GM19193 (cell line): Measurements from ENCODE around the gene GAS6.

Experiments used
- POLR2A ChIP-seq: IDR thresholded peaks from 4 replicates; pipeline ENCODE4 v1.6.1; 2011; ENCODE audit not compliant: insufficient read depth, insufficient read length; ENCODE audit errors: extremely low read depth

GAS6 gene

DNA sequence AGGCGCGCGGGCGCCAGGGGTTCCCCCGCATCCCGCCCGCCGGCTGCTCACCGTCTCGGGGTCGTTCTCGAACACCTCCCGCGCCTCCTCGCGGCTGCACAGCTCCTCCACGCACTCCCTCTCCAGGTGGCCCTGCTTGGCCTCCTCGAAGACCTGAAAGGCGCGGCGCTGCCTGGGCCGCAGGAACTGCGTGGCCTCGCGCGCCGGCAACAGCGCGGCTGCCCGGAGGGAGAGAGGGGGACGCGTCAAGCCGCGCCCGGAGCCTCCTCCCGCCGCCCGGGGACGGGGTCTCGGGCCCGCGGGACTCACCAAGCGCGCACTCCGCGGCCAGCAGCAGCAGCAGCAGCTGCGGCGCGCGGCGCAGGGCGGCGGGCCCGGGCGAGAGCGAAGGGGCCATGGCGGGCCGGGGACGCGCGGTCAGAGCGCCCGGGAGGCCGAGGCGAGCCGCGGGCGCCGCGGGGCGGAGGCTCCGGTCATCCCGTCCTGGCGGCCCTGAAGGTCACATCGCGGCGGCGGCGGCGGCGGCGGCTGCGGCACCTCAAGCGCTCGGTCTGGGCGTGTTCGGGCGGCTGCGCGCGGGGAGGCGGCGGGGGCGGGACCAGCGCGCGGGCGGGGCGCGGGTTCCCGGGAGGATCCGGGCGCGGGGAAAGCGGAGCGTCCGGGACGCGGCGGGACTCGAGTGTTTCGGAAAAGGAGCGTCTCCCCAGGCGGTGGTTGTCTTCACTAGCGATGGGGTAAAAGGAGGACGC, at the start of gene GAS6:
Gene GAS6 (minus strand): TSS at position 553 of the 749 bp plus-strand sequence. CDS start 156 bp downstream, at position 397.
- no peak for TF ChIP-seq POLR2A

DNA sequence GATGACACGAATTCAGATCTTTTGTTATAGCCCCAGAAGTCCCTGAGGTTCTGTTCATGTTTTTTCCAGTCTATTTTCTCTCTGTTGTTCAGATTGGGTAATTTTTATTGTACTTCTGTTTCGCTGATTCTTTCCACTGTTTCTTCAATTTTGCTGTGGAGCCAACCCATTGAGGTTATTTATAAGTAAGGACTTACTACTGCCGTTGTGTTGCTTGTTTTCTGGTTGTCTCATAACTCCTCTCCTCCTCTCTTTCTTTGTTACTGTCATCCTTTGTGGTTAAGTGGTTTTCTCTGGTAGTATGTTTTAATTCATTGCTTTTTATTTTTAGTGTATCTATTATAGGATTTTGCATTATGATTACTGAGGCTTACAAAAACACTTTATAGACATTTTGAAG, 48.7 kb upstream of the GAS6 start:
- no peak for TF ChIP-seq POLR2A

DNA sequence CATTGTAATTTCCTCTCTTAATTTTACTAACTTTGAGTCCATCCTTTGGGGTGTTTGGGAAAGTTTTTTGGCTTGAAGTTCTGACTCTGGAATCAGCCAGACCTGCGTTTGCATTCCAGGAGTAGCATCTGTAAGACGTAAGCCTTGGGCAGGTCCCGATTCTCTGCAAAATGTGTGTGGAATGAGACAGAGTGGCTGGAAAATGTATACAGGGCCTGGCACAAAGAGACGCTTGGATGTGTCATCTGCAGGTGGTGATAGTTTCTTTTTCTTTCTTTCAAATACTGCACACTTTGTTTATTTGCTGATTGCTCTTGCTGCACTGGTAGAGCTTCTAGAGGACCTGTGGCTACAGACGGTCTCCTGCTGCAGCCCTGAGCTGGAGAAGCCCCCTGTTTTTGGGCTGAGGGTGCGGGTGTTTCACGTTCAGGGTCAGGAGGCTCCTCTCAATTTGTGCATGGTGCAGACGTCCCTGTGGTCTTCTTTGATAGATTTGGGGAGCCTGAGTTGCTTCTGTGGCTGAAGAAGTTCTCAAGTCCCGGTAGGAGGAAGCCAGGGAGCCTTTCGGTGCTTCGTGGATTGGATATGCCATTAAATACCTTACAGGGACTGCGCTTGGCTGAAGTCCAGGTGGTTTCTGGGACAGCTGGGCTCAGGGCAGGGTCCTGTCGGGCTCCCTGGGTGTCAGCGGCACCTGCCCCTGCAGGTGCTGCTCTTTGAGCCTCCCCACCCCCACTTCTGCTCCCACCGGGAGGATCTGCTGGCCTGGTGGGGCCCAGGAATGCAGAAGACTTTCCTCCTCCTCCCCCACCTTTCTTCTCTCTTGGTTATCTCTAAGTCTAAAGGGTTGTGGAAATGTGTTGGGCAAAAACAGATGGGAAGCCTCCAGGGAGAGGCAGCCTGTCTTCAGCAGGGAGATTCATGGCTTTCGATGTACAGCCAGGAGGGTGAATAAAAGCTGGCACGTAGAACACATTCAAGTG, 44.0 kb upstream of the GAS6 start:
- no peak for TF ChIP-seq POLR2A

DNA sequence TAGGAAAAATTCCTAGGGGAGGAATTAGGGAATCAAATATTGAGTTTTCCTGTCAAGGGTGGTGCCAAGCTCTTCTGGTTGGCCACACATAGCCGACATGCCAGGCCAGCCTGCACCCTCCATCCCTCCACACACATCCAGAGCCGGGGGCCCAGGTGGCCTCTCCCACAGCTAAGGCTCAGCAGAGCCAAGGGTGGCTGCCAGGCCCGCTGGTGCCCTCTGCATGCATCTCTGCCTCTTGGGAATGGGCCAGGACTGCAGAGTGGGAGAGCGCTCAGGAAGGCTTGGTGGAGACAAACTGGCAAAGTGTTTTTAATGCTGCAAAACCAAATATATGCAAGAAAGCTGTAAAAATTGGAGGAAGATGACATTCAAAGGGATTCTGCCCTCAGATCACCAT, 42.7 kb upstream of the GAS6 start:
- TF ChIP-seq POLR2A, result no peak

DNA sequence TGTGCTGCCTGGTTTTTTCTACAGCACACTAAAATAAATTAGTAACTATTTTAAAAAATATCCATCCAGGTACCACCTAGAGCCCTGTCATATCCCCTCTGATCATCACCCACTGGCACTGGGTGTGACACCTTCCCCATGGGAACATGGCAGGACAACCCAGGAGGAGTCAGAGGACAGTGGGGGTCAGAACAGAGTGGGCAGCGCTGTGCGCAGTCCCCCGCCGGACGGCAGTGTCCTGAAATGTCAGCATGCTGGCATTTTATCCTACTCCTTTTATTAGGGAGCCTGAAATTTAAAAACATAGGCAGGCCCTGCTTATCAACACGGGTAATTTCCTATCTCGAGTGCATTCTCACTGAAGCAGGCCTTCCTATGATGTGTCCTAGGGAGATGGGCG, 42.1 kb upstream of the GAS6 start:
- TF ChIP-seq POLR2A, result no peak

DNA sequence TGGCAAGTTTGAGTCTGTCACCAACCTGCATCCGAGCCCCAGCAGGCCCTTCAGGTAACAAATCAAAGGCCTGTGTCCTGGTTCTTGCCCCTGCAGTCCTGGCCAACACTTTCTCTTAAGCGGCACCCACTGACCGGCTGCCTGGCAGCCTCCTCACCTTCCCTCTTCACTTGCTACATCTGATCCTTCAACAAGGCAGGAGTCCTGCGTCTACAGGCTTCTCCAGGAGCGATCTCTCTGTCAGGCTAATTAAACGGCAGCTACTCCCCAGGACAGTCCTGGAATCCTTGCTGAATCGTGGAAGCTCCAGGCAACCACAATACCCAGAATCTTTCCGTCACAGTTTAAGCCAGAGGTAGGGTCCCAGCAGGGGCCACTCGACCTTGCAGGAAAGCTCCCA, 41.1 kb upstream of the GAS6 start:
- no peak for TF ChIP-seq POLR2A

DNA sequence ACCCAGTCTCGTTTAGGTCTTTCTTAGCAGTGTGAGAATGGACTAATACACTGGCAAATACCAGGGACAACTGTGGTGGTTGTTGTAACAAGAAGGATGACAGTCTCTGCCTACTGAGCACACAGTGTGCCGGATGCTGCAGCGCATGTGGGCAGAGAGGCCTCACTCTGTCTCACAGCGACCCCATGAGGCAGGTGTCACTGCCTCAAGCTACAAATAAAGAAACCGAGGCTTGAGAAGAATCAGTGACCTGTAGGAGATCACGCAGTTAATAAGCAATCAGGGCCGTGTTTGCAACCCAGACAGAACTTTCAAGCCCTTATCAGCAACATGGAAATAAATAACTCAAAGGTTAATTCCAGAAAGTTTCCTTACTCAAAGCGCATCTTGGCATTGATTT, 40.5 kb upstream of the GAS6 start:
- no peak for TF ChIP-seq POLR2A

DNA sequence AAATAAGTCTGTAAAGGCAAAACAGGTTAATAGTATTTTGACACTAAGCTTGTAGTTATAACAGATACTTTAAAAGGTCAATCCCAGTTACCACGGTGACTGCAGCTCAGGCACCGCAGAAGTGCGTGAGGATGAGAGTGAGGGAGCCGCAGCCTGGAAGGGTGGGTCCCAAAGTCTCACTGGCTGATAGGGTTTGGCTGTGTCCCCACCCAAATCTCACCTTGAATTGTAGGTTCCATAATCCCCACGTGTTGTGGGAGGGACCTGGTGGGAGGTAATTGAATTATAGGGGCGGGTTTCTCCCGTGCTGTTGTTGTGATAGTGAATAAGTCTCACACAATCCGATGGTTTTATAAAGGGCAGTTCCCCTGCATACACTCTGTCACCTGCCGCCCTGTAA, 40.0 kb upstream of the GAS6 start:
- no peak for TF ChIP-seq POLR2A

DNA sequence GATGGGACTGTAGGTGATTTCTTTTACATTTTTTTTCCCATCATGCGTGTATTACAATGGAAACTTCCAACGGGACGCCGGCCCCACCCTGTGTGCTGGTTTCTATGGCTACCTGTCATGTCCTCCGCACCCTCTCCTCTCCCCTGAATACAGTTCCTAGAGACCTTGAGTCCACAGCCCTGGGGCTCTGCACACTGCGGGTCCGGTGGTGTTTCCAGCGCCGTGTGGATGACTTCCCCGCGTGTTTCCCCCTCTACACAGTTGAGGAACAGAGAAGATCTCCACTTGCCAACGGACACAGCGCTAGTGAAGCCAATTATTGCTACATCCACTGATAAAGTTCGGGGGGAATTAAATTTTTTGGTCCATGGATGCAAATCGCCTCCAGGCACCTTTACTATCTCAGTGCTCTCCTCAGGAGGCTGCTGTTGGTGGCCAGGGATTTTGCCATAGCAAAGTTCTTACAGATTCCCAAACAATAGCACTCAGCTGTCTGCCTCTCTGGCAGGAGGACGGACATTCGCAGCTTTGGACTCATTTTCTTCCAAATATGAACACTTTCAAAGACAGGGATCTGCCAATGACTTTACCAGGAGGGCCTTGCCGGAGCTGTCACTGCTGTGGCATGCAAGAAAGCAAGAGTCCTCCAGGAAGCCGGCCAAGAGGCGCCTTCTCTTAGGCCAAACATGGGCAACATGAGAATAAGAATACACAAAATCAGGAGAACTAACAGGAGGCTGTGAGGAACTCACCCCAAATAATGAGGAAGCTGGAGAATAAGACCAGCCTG, 39.3 kb upstream of the GAS6 start:
- no peak for TF ChIP-seq POLR2A

DNA sequence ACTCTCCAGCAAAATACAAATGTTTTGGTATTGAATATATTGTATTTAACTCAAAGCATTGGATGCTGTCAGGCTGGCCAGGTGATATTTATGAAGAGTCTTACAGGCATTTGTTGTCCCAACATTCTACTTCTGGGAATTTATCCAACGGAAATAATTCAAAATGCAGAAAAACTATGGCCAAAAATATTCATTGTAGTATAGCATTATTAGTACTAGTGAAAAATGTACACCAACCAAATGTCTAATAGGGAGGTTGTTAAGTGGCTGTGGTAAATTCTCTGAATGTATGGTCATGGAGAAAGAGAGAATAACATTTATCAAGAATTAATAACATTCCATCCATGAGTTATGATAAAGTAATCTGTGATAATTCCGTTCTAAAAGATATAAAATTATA, 38.6 kb upstream of the GAS6 start:
- TF ChIP-seq POLR2A, result no peak

DNA sequence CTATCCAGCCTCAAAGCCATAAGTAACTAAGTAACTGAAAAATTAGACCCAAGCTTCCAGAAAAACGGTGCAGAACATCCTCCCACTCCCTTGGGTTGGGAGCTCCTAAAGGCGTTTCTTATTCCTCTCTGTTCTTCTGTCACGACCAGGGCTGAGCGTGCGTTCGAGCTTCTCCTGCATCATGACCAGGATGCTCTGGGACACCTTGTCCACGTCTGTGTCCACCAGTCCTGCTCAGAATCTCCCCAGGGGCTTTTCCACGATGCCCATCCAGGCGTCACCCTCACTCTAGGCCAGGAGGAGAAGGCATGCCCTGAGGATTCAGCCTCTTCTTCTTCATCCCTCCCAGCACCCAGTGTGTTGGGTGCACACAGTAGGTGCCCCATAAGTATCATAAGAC, 37.8 kb upstream of the GAS6 start:
- TF ChIP-seq POLR2A, result no peak

DNA sequence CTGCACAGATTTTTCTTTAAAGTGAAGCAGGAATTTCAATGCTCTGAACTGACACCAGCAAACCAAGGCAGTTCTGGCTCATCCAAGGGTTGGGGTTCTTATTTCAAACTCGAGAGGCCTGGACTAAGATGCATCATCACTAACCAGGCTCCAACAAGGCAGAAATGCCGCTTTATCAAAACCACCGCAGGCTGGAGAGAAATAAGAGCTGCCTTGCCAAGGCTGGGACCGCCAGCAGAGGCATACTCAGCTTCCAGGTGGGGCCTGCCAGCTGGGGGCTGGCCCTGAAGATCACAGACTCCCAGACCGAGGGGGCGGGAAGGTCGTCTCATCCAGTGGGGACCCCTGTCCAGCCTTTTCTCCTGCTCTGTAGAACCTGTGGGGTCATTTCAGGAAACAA, 37.4 kb upstream of the GAS6 start:
- TF ChIP-seq POLR2A, result no peak

DNA sequence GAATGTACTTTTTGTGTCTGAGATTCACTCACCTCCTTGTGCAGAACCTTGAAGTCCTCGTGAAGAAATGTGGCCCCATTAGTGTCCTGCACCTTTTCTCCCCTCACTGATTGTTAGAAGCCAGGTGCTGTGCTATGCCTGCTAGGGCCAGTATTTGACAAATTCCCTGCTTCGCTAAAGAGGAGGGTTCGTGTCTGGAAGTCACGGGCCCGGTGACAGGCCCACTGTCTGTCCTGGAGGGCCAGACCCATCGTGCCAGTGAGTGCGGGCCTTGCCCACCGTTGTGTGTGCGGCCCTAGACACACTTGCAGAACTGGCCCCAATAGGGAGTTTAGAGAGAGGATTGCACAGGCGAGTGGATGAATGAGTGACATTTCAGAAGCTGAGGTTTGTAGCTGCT, 36.8 kb upstream of the GAS6 start:
- TF ChIP-seq POLR2A, result no peak

DNA sequence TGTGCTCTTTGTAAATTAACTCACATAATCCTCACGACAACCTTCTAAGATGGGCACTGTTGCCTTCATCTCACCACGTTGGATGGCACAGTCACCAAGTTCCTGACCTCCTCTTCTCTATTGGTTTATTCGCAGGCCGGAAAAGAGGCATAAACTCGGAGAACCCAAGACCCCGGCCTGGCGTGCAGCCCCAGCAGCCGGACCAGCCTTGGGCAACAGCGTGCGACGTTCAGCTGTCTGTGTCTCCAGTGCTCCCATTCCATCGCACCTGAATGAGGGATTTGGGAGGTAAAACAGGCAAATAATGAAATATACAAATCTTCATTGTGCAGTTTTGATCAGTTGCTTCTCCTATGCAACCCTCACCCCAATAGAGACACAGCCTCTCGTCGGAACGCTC, 34.5 kb upstream of the GAS6 start:
- TF ChIP-seq POLR2A, result no peak

DNA sequence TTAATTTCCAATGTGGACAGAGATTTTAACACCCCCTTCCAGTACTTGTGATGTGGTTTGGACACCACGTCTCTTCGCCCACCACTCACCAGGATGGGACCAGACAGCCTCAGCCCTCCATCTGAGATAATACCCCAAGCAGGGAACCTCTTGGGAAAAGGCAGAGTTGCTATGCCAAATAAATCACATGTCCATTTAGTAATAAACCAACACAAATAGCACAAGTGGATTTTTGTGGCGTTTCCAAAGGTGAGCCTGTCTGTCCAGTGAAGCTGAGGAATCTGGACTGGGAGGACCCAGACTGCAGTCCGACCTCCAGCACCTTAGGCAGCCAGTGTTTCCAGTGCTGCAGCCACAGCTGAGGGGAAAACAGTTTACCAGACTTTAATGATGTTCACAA, 34.1 kb upstream of the GAS6 start:
- TF ChIP-seq POLR2A, result no peak
